Esophagus (tissue), 2 donors: Measurements from ENCODE around the gene SYT3. TPM values are rescaled to one million over a fixed set of nuclear protein-coding genes. Genes with fewer than 3 reads are reported as not detected.

Experiments
- H3K27ac ChIP-seq, 2 donors: one replicate each; pipeline ENCODE4 v1.5.1; 2013; ENCODE audit warnings: low read depth in 2 of 2, mild to moderate bottlenecking in 2 of 2, inconsistent platforms in 1 of 2, low read length in 1 of 2, moderate library complexity in 1 of 2
- H3K27me3 ChIP-seq, 2 donors: one replicate each; pipeline ENCODE4 v1.6.1; 2013; ENCODE audit warnings: low read length in 2 of 2, control low read depth in 1 of 2, mild to moderate bottlenecking in 1 of 2; ENCODE audit not compliant: insufficient read depth in 2 of 2, control insufficient read depth in 1 of 2
- H3K36me3 ChIP-seq, 2 donors: one replicate each; pipeline ENCODE4 v1.6.1; 2013; ENCODE audit warnings: low read length in 1 of 2; ENCODE audit not compliant: control insufficient read depth in 2 of 2, insufficient read depth in 2 of 2
- H3K4me1 ChIP-seq, 2 donors: one replicate each; pipeline ENCODE4 v1.6.1; 2013; ENCODE audit warnings: low read length in 1 of 2; ENCODE audit not compliant: control insufficient read depth in 2 of 2, insufficient read depth in 2 of 2
- H3K4me3 ChIP-seq, 2 donors: one replicate each; pipeline ENCODE4 v1.5.1; 2013; ENCODE audit warnings: low read length in 2 of 2, mild to moderate bottlenecking in 2 of 2, low read depth in 1 of 2, moderate library complexity in 1 of 2
- H3K9me3 ChIP-seq, 2 donors: one replicate each; pipeline ENCODE4 v1.6.1; 2013; ENCODE audit warnings: mild to moderate bottlenecking in 2 of 2, low read depth in 1 of 2, low read length in 1 of 2, moderate library complexity in 1 of 2; ENCODE audit not compliant: control insufficient read depth in 2 of 2, insufficient read depth in 1 of 2
- WGBS, 2 donors: extraction: QIAGEN DNeasy Blood & Tissue Kit; methylation state at CpG; one replicate each; pipeline ENCODE4 v1.1.7; 2013; 5-methylcytosine and 5-hydroxymethylcytosine counted together
- polyA plus RNA-seq, 2 donors: library from polyadenylated mRNA; stranded (reverse); fragments of 200-250 nt; gene quantifications; one replicate each; pipeline ENCODE4 v1.2.3, GENCODE V29; 2013
- donor health status: healthy with polysubstance abuse.
- donor health status: Bipolar disorder and iron deficiency.

SYT3 gene
- polyA plus RNA-seq, 2 donors = 0.09 to 0.20 TPM

DNA sequence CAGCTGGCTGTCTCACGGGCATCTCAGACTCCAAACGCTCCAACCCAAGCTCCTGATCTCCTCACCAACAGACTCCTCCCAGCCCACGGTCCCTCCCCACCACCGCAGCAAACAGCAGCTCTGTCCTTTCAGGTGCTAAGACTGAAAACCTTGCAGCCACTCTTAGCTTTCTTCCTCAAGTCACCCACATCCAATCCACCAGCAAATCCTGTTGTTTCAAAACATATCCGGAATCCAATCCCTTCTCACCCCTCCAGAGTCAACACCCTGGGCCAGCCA lies 30.4 kb upstream of the SYT3 start:
- Histone ChIP-seq H3K36me3 (no peaks in the 10 kb centered on the region), H3K9me3 (no peaks in the 10 kb centered on the region), H3K27ac (no peak overlapping the region), H3K4me1 (peaks cover 0 to 2% of the 10 kb centered on the region in 2 donors), H3K4me3 (no peak overlapping the region), H3K27me3 (peaks cover 0 to 32% of the 10 kb centered on the region in 2 donors)
- 21 to 28% methylated on average over 5 of the region's 5 CpGs for WGBS, 2 donors

DNA sequence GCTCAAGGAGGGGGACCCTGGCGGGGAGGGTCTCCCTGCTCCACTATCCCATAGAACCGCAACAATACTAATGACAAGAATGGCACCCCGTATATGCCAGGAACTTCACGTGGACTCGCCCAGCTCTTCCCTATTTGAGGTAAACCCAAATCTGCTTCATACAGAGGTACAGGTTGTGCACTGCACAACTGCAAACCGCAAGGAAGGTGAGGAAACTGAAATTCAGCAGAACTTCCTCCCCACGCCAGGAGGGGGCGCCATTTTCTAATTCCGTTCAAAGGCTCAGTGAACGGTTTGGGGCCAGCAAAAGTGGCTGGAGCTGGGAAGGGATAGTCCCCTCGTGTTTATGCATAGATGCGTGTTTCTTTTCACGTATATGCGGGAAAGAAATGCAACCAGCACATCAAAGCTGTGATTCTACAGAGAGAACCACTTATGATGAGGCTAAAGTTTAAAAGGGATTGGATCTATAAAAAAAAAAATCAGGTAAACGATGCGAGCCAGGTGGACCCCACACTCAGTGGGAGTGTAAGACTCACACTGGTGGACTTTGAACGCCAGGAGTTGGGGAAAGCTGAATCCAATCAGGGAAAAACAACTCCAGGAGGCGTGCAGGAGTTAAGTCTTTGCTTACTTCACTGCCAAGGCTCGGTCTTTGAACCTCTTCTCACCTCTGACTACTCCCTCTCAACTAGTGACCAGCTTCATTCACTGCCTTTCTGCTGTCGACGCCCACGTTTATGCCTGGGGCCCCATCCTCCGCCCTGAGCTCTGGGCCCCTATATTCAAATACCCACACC lies 29.8 kb upstream of the SYT3 start:
- Histone ChIP-seq H3K4me1 (peaks cover 0 to 2% of the 10 kb centered on the region in 2 donors), H3K9me3 (no peaks in the 10 kb centered on the region), H3K36me3 (no peaks in the 10 kb centered on the region), H3K4me3 (no peak overlapping the region), H3K27ac (no peak overlapping the region), H3K27me3 (peaks cover 0 to 32% of the 10 kb centered on the region in 2 donors)
- 37 to 38% methylated on average over 23 of the region's 23 CpGs for WGBS, 2 donors

DNA sequence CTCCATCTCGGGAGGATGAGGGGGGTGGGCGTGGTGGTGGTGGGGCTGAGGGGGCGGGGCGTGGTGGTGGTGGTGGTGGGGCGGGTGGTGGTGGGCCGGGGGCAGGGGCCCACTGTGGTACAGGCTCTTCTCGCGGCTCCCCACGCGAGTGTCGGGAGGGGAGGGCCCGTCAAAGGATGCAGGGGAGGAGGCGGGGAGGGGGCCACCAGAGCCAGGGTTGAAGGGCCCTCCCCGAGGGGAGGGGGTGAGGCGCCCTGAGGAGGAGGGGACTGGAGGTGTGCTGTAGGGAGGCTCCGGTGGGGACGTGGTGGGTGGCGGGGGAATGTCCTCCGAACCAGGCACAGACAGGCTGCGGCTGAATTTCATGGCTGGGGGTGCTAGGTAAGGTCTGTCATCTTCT lies 29.2 kb upstream of the SYT3 start:
- peaks cover 0 to 32% of the 10 kb centered on the region in 2 donors for H3K27me3 ChIP-seq
- H3K36me3 ChIP-seq = no peaks in the 10 kb centered on the region
- H3K4me1 ChIP-seq = peaks cover 0 to 2% of the 10 kb centered on the region in 2 donors
- no peak overlapping the region for H3K4me3 ChIP-seq
- WGBS, 2 donors = 40 to 46% methylated on average over 14 to 20 of the region's 20 CpGs
- no peaks in the 10 kb centered on the region for H3K9me3 ChIP-seq
- H3K27ac ChIP-seq = no peak overlapping the region

DNA sequence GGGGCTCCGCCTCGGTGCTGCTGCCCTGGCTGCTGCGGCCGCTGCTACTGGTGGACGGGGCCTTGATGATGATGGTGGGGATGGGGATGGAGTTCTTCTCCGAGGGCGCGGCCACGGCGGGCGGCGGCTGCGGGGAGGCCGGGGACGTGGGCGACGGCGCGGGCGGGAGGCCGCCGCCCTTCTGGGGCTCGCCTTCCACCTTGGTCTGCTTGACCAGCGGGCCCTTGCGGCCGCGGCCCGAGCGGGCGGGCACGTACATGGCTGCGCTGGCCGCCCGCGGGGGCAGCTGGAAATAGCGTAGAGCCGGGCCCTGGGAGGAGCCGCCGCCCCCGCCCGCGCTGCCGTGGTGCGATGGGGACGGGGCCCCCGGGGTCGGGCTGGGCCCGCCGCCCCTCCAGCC lies 28.7 kb upstream of the SYT3 start:
- Histone ChIP-seq H3K27ac (no peak overlapping the region), H3K4me3 (no peak overlapping the region), H3K27me3 (peaks cover 0 to 32% of the 10 kb centered on the region in 2 donors), H3K4me1 (peaks cover 0 to 2% of the 10 kb centered on the region in 2 donors), H3K9me3 (no peaks in the 10 kb centered on the region), H3K36me3 (no peaks in the 10 kb centered on the region)
- 3 to 4% methylated on average over 34 to 49 of the region's 49 CpGs for WGBS, 2 donors

DNA sequence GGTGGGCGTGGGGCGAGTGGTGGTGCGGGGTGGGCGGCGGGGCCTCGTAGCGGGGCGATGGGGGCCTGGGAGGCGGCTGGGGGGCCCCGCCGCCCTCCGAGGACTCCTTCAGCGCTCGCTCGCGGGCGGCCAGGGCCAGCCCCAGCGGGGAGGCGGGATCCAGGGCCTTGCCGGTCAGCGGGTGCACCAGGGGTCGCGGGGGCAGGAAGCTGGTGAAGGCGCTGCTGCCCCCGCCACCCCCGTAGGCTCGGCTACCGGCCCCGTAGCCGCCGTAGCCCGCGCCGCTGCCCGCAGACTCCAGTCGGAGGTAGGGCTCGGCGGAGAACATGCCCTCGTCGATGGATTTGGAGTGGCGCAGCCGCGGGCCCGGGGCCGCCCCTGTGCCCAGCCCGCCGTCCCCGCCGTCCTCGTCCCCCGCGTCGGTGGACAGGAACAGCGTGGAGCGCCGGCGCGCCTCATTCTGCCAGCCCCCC lies 28.1 kb upstream of the SYT3 start:
- Histone ChIP-seq H3K27me3 (peaks cover 0 to 30% of the 10 kb centered on the region in 2 donors), H3K9me3 (no peaks in the 10 kb centered on the region), H3K4me3 (no peak overlapping the region), H3K27ac (no peak overlapping the region), H3K4me1 (peaks cover 0 to 2% of the 10 kb centered on the region in 2 donors), H3K36me3 (no peaks in the 10 kb centered on the region)
- 4 to 5% methylated on average over 41 to 58 of the region's 58 CpGs for WGBS, 2 donors

DNA sequence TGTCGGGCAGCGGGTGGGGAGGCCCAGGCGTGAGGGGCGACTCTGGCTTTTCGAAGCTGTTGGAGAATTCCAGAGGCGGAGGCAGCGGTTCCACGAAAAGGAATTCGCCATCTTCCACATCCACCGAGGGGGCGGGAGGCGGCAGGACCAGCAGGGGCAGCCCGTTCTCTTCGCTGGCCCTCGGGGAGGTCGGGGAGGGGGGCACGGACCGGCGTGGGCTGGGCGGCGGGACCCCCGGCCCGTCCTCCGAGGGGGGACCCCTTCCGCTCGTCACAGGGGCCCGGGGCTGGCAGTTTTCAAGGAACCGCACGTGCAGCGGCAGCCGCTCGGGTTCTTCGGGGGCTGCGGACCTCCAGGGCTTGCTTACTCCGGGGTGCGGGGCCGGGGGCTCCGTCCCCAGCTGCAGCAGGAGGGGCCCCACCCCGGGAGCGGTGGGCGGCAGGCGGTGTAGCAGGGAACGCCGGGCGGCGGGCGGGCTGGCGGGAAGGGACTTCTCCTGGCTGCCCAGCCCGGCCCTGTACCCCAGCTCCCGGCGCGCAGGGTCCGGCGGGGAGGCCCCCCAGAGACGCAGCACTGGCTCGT lies 27.6 kb upstream of the SYT3 start:
- 5% methylated on average over 37 to 56 of the region's 56 CpGs for WGBS, 2 donors
- H3K9me3 ChIP-seq = no peaks in the 10 kb centered on the region
- peaks cover 0 to 27% of the 10 kb centered on the region in 2 donors for H3K27me3 ChIP-seq
- H3K4me3 ChIP-seq = no peak overlapping the region
- H3K36me3 ChIP-seq = no peaks in the 10 kb centered on the region
- no peak overlapping the region for H3K27ac ChIP-seq
- H3K4me1 ChIP-seq = peaks cover 0 to 2% of the 10 kb centered on the region in 2 donors

DNA sequence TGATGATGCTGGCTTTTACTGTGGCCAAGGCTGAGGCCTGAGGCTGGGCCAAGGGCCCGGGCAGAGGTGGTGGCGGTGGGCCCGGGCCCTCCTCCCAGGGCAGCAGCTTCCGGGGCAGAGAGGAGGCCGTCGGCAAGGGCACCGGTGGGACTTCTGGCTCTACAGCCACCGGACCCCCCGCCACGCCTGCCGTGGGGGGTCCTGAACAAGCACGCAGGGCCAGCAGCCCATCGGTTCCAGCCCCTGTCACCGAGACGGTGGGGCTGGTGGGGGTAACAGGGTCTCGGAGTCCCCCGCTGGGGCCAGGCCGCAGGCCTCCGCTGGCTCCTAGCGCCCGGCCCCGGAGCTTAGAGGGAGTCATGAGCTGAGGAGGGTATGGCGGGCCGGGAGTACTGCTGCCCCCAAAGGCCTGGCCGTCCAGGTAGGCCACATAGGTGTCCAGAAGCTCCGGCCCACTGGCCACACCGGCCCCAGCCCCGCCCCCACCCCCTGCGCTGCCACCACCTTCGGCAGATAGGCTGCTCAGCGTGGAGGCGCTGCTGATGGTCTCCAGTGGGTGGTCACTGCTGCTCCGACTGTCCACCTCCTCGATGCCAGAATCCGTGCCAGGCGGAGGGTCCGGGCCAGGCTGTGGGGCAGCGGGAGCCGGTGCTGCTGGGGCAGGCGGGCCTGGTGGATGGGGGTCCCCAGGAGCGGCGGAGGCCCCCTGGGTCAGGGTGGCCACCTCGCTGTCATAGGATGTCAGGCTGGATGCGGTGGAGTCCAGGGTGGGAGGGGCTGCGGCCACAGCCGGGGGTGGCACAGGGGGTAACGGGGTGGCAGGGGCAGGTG lies 26.9 kb upstream of the SYT3 start:
- peaks cover 0 to 27% of the 10 kb centered on the region in 2 donors for H3K27me3 ChIP-seq
- no peaks in the 10 kb centered on the region for H3K9me3 ChIP-seq
- WGBS, 2 donors = 20 to 22% methylated on average over 35 to 47 of the region's 47 CpGs
- peaks cover 0 to 2% of the 10 kb centered on the region in 2 donors for H3K4me1 ChIP-seq
- H3K27ac ChIP-seq = no peak overlapping the region
- H3K4me3 ChIP-seq = no peak overlapping the region
- no peaks in the 10 kb centered on the region for H3K36me3 ChIP-seq

DNA sequence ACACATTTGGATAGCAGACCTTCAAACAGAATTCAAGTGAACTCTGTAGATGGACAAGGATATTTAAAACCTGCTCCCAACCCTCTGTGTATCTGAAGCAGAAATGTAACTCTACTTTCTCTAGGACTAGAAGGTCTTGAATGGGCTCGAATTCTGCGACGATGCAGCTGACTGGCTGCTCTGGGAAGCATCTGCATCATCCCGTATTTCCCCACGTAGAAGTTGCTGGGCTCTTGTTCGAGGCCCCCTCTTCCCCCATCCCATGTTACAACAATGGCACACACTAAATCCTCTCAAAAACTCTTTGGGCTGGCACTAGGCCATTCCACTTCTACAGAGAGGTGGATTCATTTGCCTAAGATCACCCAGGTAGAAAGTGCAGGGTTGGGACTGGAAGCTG lies 24.5 kb upstream of the SYT3 start:
- peaks cover 3 to 26% of the 10 kb centered on the region in 2 donors for H3K27me3 ChIP-seq
- peaks cover 0 to 2% of the 10 kb centered on the region in 2 donors for H3K4me1 ChIP-seq
- H3K4me3 ChIP-seq = no peak overlapping the region
- H3K9me3 ChIP-seq = peaks cover 0 to under 1% of the 10 kb centered on the region in 2 donors
- WGBS, 2 donors = 82 to 83% methylated on average over 6 of the region's 6 CpGs
- no peaks in the 10 kb centered on the region for H3K36me3 ChIP-seq
- H3K27ac ChIP-seq = no peak overlapping the region

DNA sequence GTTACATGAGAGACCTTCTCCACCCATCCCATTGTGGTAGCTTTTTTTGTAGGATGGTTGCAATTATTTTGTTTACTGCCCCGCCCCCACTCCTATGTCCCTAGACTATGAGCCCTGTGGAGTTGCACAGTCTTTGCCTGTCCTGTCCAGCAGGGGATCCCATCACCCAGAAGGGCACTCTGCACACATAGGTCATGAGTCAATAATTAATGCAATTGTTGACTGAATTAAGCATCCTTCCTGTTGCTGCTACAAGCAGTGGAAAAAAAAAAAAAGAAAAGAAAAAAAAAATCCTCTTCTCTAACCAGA lies 23.8 kb upstream of the SYT3 start:
- 86 to 92% methylated on average over 1 of the region's 1 CpG for WGBS, 2 donors
- peaks cover 0 to 6% of the 10 kb centered on the region in 2 donors for H3K9me3 ChIP-seq
- H3K36me3 ChIP-seq = no peaks in the 10 kb centered on the region
- peaks cover 3 to 22% of the 10 kb centered on the region in 2 donors for H3K27me3 ChIP-seq
- no peak overlapping the region for H3K4me3 ChIP-seq
- no peak overlapping the region for H3K27ac ChIP-seq
- H3K4me1 ChIP-seq = peaks cover 3 to 6% of the 10 kb centered on the region in 2 donors
